H1 (cell line): Measurements from ENCODE around the gene LAMA4. TPM values are rescaled to one million over a fixed set of nuclear protein-coding genes. Genes with fewer than 3 reads are reported as not detected.

ENCODE experiments used
- CTCF ChIA-PET: fragments of 300-600 bp; sonication (Branson Sonifier 250); formaldehyde crosslinking; loops from one replicate; lab custom pipeline; 2021; ENCODE audit not compliant: partially characterized antibody; lab: Charles Lee
- POLR2A ChIA-PET: fragments of 300-600 bp; sonication (Branson Sonifier 250); formaldehyde crosslinking; loops from one replicate; lab custom pipeline; 2021; ENCODE audit warnings: inconsistent platforms; ENCODE audit not compliant: partially characterized antibody; lab: Charles Lee
- DNase-seq, 2 experiments: peaks; one replicate each; pipeline versions ENCODE4 v3.0.0 to v3.0.0-alpha.2; 2010 to 2022; ENCODE audit warnings: low spot score in 2 of 2, low read depth in 1 of 2, mixed read lengths in 1 of 2
- FAIRE-seq: peaks from 2 replicates; lab custom pipeline; 2011; peaks lifted over from hg19 to GRCh38; lab: Jason Lieb, UNC
- H2AFZ ChIP-seq: 2 replicates; pipeline ENCODE4 v1.8.1; 2012; ENCODE audit warnings: low read length, inconsistent platforms
- H2AK5ac ChIP-seq: 2 replicates; pipeline ENCODE4 v1.6.1; 2013; ENCODE audit warnings: low read depth, low read length
- H2BK120ac ChIP-seq: replicated peaks from 2 replicates; pipeline ENCODE3; 2013; ENCODE audit warnings: low read depth, low read length, inconsistent platforms
- H2BK12ac ChIP-seq: 2 replicates; pipeline ENCODE4 v1.6.1; 2013; ENCODE audit warnings: low read depth, low read length
- H2BK15ac ChIP-seq: 2 replicates; pipeline ENCODE4 v1.6.1; 2013; ENCODE audit warnings: low read length
- H2BK20ac ChIP-seq: 2 replicates; pipeline ENCODE4 v1.6.1; 2013; ENCODE audit warnings: low read length
- H2BK5ac ChIP-seq: 2 replicates; pipeline ENCODE4 v1.6.1; 2013; ENCODE audit warnings: low read depth, low read length
- H3K14ac ChIP-seq: 2 replicates; pipeline ENCODE4 v1.6.1; 2013; ENCODE audit warnings: inconsistent platforms; ENCODE audit not compliant: insufficient read length
- H3K18ac ChIP-seq: 2 replicates; pipeline ENCODE4 v1.6.1; 2013; ENCODE audit warnings: low read length; ENCODE audit errors: extremely low read depth
- H3K23ac ChIP-seq: 2 replicates; pipeline ENCODE4 v1.6.1; 2013; ENCODE audit warnings: inconsistent platforms; ENCODE audit not compliant: insufficient read length
- H3K23me2 ChIP-seq: 2 replicates; pipeline ENCODE4 v1.6.1; 2013; ENCODE audit warnings: low read depth, low read length
- H3K27ac ChIP-seq: 2 replicates; pipeline ENCODE4 v1.6.1; 2011; ENCODE audit warnings: low read depth, low read length, inconsistent platforms
- H3K27me3 ChIP-seq, 4 experiments: replicated peaks in 1 of 4; 1 replicate in 1 of 4; 2 replicates in 3 of 4; pipeline versions ENCODE4 v1.6.1 to v1.8.1; 2011 to 2013; ENCODE audit warnings: low read length in 3 of 4, mild to moderate bottlenecking in 3 of 4, inconsistent platforms in 2 of 4, mixed read lengths in 2 of 4, moderate library complexity in 1 of 4; ENCODE audit not compliant: control insufficient read depth in 3 of 4, insufficient read depth in 3 of 4; ENCODE audit errors: extremely low read depth in 1 of 4
- H3K36me3 ChIP-seq, 4 experiments: 2 replicates each; pipeline versions ENCODE4 v1.6.1 to v1.8.1; 2011 to 2013; ENCODE audit warnings: mild to moderate bottlenecking in 4 of 4, low read length in 3 of 4, moderate library complexity in 2 of 4, control low read depth in 1 of 4, inconsistent platforms in 1 of 4; ENCODE audit not compliant: insufficient read depth in 4 of 4, control insufficient read depth in 2 of 4
- H3K4ac ChIP-seq: replicated peaks from 2 replicates; pipeline ENCODE3; 2013; ENCODE audit warnings: low read length, low read depth, mixed read lengths, inconsistent platforms; ENCODE audit not compliant: insufficient read length
- H3K4me1 ChIP-seq, 4 experiments: replicated peaks in 1 of 4; 1 replicate in 1 of 4; 2 replicates in 3 of 4; pipeline versions ENCODE4 v1.6.1 to v1.8.1; 2011 to 2013; ENCODE audit warnings: low read length in 3 of 4, inconsistent platforms in 2 of 4, mixed read lengths in 1 of 4; ENCODE audit not compliant: insufficient read depth in 4 of 4, control insufficient read depth in 3 of 4
- H3K4me2 ChIP-seq, 2 experiments: 2 replicates each; pipeline versions ENCODE4 v1.6.1 to v1.8.1; 2011 to 2013; ENCODE audit warnings: low read depth in 2 of 2, low read length in 2 of 2, control low read depth in 1 of 2, inconsistent platforms in 1 of 2, mild to moderate bottlenecking in 1 of 2; ENCODE audit not compliant: insufficient read depth in 1 of 2
- H3K4me3 ChIP-seq, 4 experiments: fragments of 200-600, 300-600 bp in 1 of 4; sonication (generic), shearing (Covaris generic), sonication (Bioruptor Twin) in 1 of 4; 2 replicates each; pipeline versions ENCODE4 v1.5.1 to v1.8.1; 2011 to 2016; ENCODE audit warnings: low read length in 4 of 4, low read depth in 3 of 4, control low read depth in 2 of 4, inconsistent platforms in 2 of 4, mild to moderate bottlenecking in 2 of 4, mixed read lengths in 1 of 4, moderate library complexity in 1 of 4; ENCODE audit not compliant: insufficient read depth in 2 of 4; ENCODE audit errors: extremely low read depth in 1 of 4
- H3K56ac ChIP-seq: replicated peaks from 2 replicates; pipeline ENCODE3; 2013; ENCODE audit warnings: low read depth, mild to moderate bottlenecking, mixed read lengths, low read length, inconsistent platforms; ENCODE audit not compliant: insufficient read length
- H3K79me1 ChIP-seq: 2 replicates; pipeline ENCODE4 v1.6.1; 2013; ENCODE audit warnings: low read depth, low read length, control low read depth
- H3K79me2 ChIP-seq, 2 experiments: 2 replicates each; pipeline versions ENCODE4 v1.6.1 to v1.8.1; 2012 to 2013; ENCODE audit warnings: low read length in 2 of 2, mild to moderate bottlenecking in 2 of 2, inconsistent platforms in 1 of 2; ENCODE audit not compliant: insufficient read depth in 2 of 2, control insufficient read depth in 1 of 2
- H3K9ac ChIP-seq, 4 experiments: replicated peaks in 1 of 4; 1 replicate in 1 of 4; 2 replicates in 3 of 4; pipeline versions ENCODE4 v1.6.1 to v1.8.1; 2011 to 2013; ENCODE audit warnings: low read depth in 3 of 4, low read length in 3 of 4, control low read depth in 2 of 4, mild to moderate bottlenecking in 2 of 4, moderate library complexity in 2 of 4, inconsistent platforms in 1 of 4; ENCODE audit errors: extremely low read depth in 1 of 4
- H3K9me3 ChIP-seq, 2 experiments: 2 replicates each; pipeline versions ENCODE4 v1.6.1 to v1.8.1; 2012 to 2013; ENCODE audit warnings: mild to moderate bottlenecking in 2 of 2, moderate library complexity in 2 of 2, control low read depth in 1 of 2, inconsistent platforms in 1 of 2, low read depth in 1 of 2, low read length in 1 of 2, mixed read lengths in 1 of 2; ENCODE audit not compliant: insufficient read depth in 2 of 2
- H4K20me1 ChIP-seq, 2 experiments: replicated peaks in 1 of 2; 2 replicates each; pipeline versions ENCODE3 to v1.8.1; 2011 to 2013; ENCODE audit warnings: inconsistent platforms in 2 of 2, low read length in 2 of 2, mild to moderate bottlenecking in 1 of 2; ENCODE audit not compliant: insufficient read depth in 2 of 2, control insufficient read depth in 1 of 2
- H4K5ac ChIP-seq: 2 replicates; pipeline ENCODE4 v1.6.1; 2013; ENCODE audit warnings: low read length, low read depth, mixed read lengths, inconsistent platforms; ENCODE audit not compliant: insufficient read length
- H4K8ac ChIP-seq: 2 replicates; pipeline ENCODE4 v1.8.0; 2013; ENCODE audit warnings: mild to moderate bottlenecking, moderate library complexity, low read length, inconsistent platforms; ENCODE audit not compliant: insufficient read depth; ENCODE audit errors: extremely low read depth
- H4K91ac ChIP-seq: replicated peaks from 2 replicates; pipeline ENCODE3; 2013; ENCODE audit warnings: low read length, mixed read lengths, inconsistent platforms; ENCODE audit not compliant: insufficient read length
- BACH1 ChIP-seq: IDR thresholded peaks from 2 replicates; pipeline ENCODE4 v1.6.1; 2012; ENCODE audit warnings: low read length, improper control_type of control experiment
- HDAC2 ChIP-seq, 2 experiments: fragments of 300-600 bp in 1 of 2; sonication (generic) in 1 of 2; IDR thresholded peaks; 2 replicates each; pipeline ENCODE4 v1.6.1; 2011 to 2012; ENCODE audit warnings: low read depth in 2 of 2, low read length in 2 of 2, mild to moderate bottlenecking in 2 of 2, moderate library complexity in 2 of 2, borderline replicate concordance in 1 of 2, inconsistent platforms in 1 of 2
- MAX ChIP-seq: IDR thresholded peaks from 2 replicates; pipeline ENCODE4 v1.6.1; 2012; ENCODE audit warnings: inconsistent platforms
- PHF8 ChIP-seq: fragments of 200-600 bp; sonication (generic); conservative IDR thresholded peaks from 2 replicates; pipeline ENCODE4 v1.7.1; 2012; ENCODE audit warnings: low read depth, mild to moderate bottlenecking, inconsistent platforms, low read length, moderate library complexity
- RAD21 ChIP-seq, 2 experiments: IDR thresholded peaks in 1 of 2; conservative IDR thresholded peaks in 1 of 2; 2 replicates each; pipeline ENCODE4 v1.6.1; 2011; ENCODE audit warnings: low read depth in 2 of 2, low read length in 2 of 2, improper control_type of control experiment in 1 of 2, inconsistent platforms in 1 of 2, mild to moderate bottlenecking in 1 of 2, moderate library complexity in 1 of 2
- RBBP5 ChIP-seq: IDR thresholded peaks from 2 replicates; pipeline ENCODE4 v1.7.1; 2012; ENCODE audit warnings: low read depth, mild to moderate bottlenecking, inconsistent platforms, low read length, moderate library complexity, borderline replicate concordance
- USF2 ChIP-seq: IDR thresholded peaks from 2 replicates; pipeline ENCODE4 v1.6.1; 2011; ENCODE audit warnings: low read length, improper control_type of control experiment
- ZNF274 ChIP-seq: IDR thresholded peaks from 2 replicates; pipeline ENCODE4 v1.7.0; 2012; ENCODE audit warnings: low read length, borderline replicate concordance; ENCODE audit errors: extremely low read depth
- WGBS, 2 experiments: shearing (Covaris generic) in 1 of 2; methylation state at CpG; one replicate each; pipeline versions ENCODE4 v1.1.6 to v1.1.7; 2013 to 2015; ENCODE audit warnings: low lambda C conversion rate in 2 of 2, mixed read lengths in 2 of 2, inconsistent platforms in 1 of 2, low coverage in 1 of 2, missing lambda C conversion rate in 1 of 2; ENCODE audit not compliant: insufficient replicate concordance in 2 of 2, insufficient coverage in 1 of 2, insufficient read length in 1 of 2; ENCODE audit errors: extremely low coverage in 1 of 2, missing lambda C conversion rate in 1 of 2; 5-methylcytosine and 5-hydroxymethylcytosine counted together
- polyA plus RNA-seq, 7 experiments: library from polyadenylated mRNA; depleted of rRNA in 3 of 7; stranded (reverse) in 5 of 7; unstranded in 2 of 7; fragments of >200 nt in 5 of 7; fragments of 200-250 nt in 2 of 7; gene quantifications; 1 replicate in 5 of 7; 2 replicates in 1 of 7; 4 replicates in 1 of 7; pipeline versions ENCODE4 v1.2.1 to v1.2.3, GENCODE V29; 2011 to 2013; ENCODE audit warnings: missing spikeins in 2 of 7, mixed read lengths in 2 of 7
- total RNA-seq: library from RNA; stranded (reverse); fragmentation: NEBNext Ultra II Directional; extraction: Animal tissue kit (Norgen Biotek cat#: 25700); gene quantifications from 2 replicates; pipeline ENCODE4 v1.2.1, GENCODE V29; 2021

Gene LAMA4
- total and polyA plus RNA-seq, 2 of the 8 experiments (the other 6 are each of a cell fraction or from before 2014, with no cell fraction given), result 0.95 to 1.5 TPM

GRCh38 chr6:112286010-112286409, 31.6 kb upstream of the LAMA4 start:
- no peaks in the 10 kb centered on the region for H4K20me1 ChIP-seq
- H3K4ac ChIP-seq, result no peak overlapping the region
- H3K56ac ChIP-seq, result no peak overlapping the region
- no peak overlapping the region for H2AK5ac ChIP-seq
- no peaks in the 10 kb centered on the region for H3K23me2 ChIP-seq
- ChIA-PET POLR2A (interaction anchor here (0.8 kb wide), 1 partner anchor 190 kb away, joined by 3 read pairs; no protein-coding TSS in a partner anchor), CTCF (interaction anchor here (1.2 to 6.0 kb wide), 4 partner anchors 10 to 170 kb away, joined by 3 to 23 read pairs (median 10); no protein-coding TSS in a partner anchor)
- H3K9me3 ChIP-seq, result no peaks in the 10 kb centered on the region
- H4K91ac ChIP-seq, result no peak overlapping the region
- no peak overlapping the region for H2BK20ac ChIP-seq
- no peak overlapping the region for H4K5ac ChIP-seq
- no peak overlapping the region for H3K9ac ChIP-seq
- 97% methylated on average over 2 of the region's 2 CpGs; no CpG with 5 or more reads in 1 of the 2 experiments for WGBS, 2 experiments
- no peak overlapping the region for H3K4me2 ChIP-seq
- no peak overlapping the region for H2BK5ac ChIP-seq
- H2BK12ac ChIP-seq, result no peak overlapping the region
- H3K79me2 ChIP-seq, result no peaks in the 10 kb centered on the region
- H2BK120ac ChIP-seq, result no peak overlapping the region
- H3K27ac ChIP-seq, result no peak overlapping the region
- DNase-seq, result no peak
- H3K27me3 ChIP-seq, result no peaks in the 10 kb centered on the region
- no peak overlapping the region for H3K4me3 ChIP-seq
- FAIRE-seq, result no peak
- no peaks in the 10 kb centered on the region for H3K36me3 ChIP-seq
- TF ChIP-seq BACH1, result no peak
- TF ChIP-seq USF2, result no peak
- TF ChIP-seq RBBP5, result no peak
- no peak for TF ChIP-seq ZNF274
- TF ChIP-seq RAD21 (IDR thresholded peaks at IDR 0.05 in 1 of 2, conservative IDR thresholded peaks at IDR 0.05 in 1 of 2; ENCODE audit: low read depth in 2 of 2, low read length in 2 of 2), result no peak
- no peak for TF ChIP-seq HDAC2 (IDR thresholded peaks at IDR 0.05; ENCODE audit: borderline replicate concordance in 1 of 2, low read depth in 2 of 2, low read length in 2 of 2)
- no peak for TF ChIP-seq MAX
- no peak for TF ChIP-seq PHF8
- TF ChIP-seq, all 59 proteins: peak for 0
- no peak overlapping the region for H4K8ac ChIP-seq
- H3K23ac ChIP-seq, result no peak overlapping the region
- no peak overlapping the region for H2AFZ ChIP-seq
- no peaks in the 10 kb centered on the region for H3K4me1 ChIP-seq
- no peak overlapping the region for H2BK15ac ChIP-seq
- H3K14ac ChIP-seq, result no peak overlapping the region
- H3K18ac ChIP-seq, result no peak overlapping the region
- H3K79me1 ChIP-seq, result no peaks in the 10 kb centered on the region
